ENCODE measurements around the gene TNFRSF19. TPM values are rescaled to one million over a fixed set of nuclear protein-coding genes. Genes with fewer than 3 reads are reported as not detected.

TNFRSF19 gene
- total and polyA plus RNA-seq, 2 of the 4 experiments (the other 2 are of a cell fraction), result 18.6 to 26.3 TPM

DNA sequence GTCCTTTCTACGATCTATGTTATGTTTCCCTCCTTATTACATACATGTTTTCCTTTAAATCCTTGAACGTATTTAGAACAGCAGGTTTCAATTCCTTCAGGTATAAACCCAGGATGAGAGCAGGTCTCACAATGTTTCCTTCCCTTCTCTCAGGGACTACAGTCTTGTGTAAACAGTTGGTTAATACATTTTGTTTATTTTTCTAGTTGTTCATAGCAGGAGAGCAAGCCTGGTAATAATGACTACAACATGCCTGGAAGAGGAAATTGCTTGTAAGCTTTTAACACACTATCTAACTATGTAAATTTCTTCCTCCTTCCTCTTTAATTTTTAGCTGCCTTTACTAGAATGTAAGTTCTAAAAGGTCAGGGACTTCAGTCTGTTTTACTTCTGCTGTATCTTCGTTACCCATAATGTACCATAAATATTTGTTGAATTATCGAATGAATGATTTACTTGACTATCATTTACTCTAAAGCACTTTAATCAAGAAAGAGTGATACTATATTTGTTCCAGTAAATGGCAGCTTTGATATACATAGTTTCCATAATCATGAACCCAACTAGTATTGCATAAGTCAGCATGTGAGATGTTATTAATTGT lies 28.9 kb upstream of the TNFRSF19 start:
- H3K9me1 ChIP-seq (ENCODE audit: insufficient read depth, low read length), result no peaks in the 10 kb centered on the region
- no peak overlapping the region for H3K4me2 ChIP-seq (ENCODE audit: low read depth, low read length)
- no peak overlapping the region for H4K5ac ChIP-seq (ENCODE audit: low read depth, low read length)
- no peak overlapping the region for H3K4me3 ChIP-seq (ENCODE audit: insufficient read depth, low read depth, low read length)
- BruUV-seq (replicated peaks), result no TSS peak
- H3K9me3 ChIP-seq (ENCODE audit: control insufficient read depth, insufficient read depth, low read length), result no peaks in the 10 kb centered on the region
- H2AFZ ChIP-seq (replicated peaks; ENCODE audit: low read length, poor library complexity), result no peak overlapping the region
- TF ChIP-seq FOS (IDR thresholded peaks at IDR 0.05; ENCODE audit: low read depth, low read length), result no peak
- no peak for TF ChIP-seq CHD1 (IDR thresholded peaks at IDR 0.05; ENCODE audit: low read depth, low read length)
- in situ Hi-C loops (cut with MboI; ENCODE audit: low sequenced_read_pairs) (no loop called here), dilution Hi-C loops (cut with HindIII; ENCODE audit: low sequenced_read_pairs, unreplicated experiment) (no loop called here), intact Hi-C loops (cut with micrococcal nuclease) (no loop called here)
- H3K4ac ChIP-seq (ENCODE audit: low read depth, low read length), result no peak overlapping the region
- H4K91ac ChIP-seq (ENCODE audit: insufficient read depth, low read depth, low read length), result no peak overlapping the region
- no peak overlapping the region for H3K56ac ChIP-seq (ENCODE audit: extremely low read depth, insufficient read depth, low read length)
- no CpG with 5 or more reads among the region's 4 CpGs for WGBS, 2 experiments (ENCODE audit: extremely low coverage in 2 of 2, insufficient read length in 1 of 2)
- no peaks in the 10 kb centered on the region for H3K4me1 ChIP-seq (ENCODE audit: control insufficient read depth, insufficient read depth, low read length)
- no peaks in the 10 kb centered on the region for H3K36me3 ChIP-seq (ENCODE audit: control insufficient read depth, insufficient read depth, low read length)
- no peak overlapping the region for H2BK20ac ChIP-seq (ENCODE audit: low read depth, low read length)
- ATAC-seq (ENCODE audit: low read depth) (peak; percentile 40; the same call in 1 of the 2 replicates), DNase-seq (peak; percentile 61)
- CTCF ChIA-PET, result interaction anchor here (0.6 kb wide), 1 partner anchor 9 kb away, joined by 3 read pairs; no protein-coding TSS in a partner anchor
- no peak overlapping the region for H4K8ac ChIP-seq (ENCODE audit: low read depth in 2 of 2, low read length in 2 of 2)
- H2AK9ac ChIP-seq (replicated peaks; ENCODE audit: low read depth, low read length, poor library complexity), result no peak overlapping the region
- no peaks in the 10 kb centered on the region for H4K20me1 ChIP-seq (ENCODE audit: insufficient read depth, low read length)
- no peak overlapping the region for H3K9ac ChIP-seq (ENCODE audit: low read depth, low read length)
- H2BK120ac ChIP-seq (ENCODE audit: low read depth, low read length), result no peak overlapping the region
- POLR2A ChIA-PET (ENCODE audit: unreplicated experiment), result no interaction called here
- H2AK5ac ChIP-seq (ENCODE audit: low read depth, low read length), result no peak overlapping the region
- H2BK5ac ChIP-seq (ENCODE audit: low read depth, low read length, poor library complexity, severe bottlenecking), result peak overlapping the region; percentile 27
- no peak overlapping the region for H3K14ac ChIP-seq (replicated peaks; ENCODE audit: low read depth, low read length)
- no peaks in the 10 kb centered on the region for H3K79me1 ChIP-seq (ENCODE audit: low read depth in 1 of 2, low read length in 2 of 2)
- no peak overlapping the region for H2BK15ac ChIP-seq (ENCODE audit: low read depth, low read length)
- H3K23ac ChIP-seq (ENCODE audit: low read depth, low read length), result no peak overlapping the region
- H3K27ac ChIP-seq (ENCODE audit: insufficient read depth, low read length), result no peak overlapping the region
- H3K18ac ChIP-seq (ENCODE audit: low read depth, low read length), result no peak overlapping the region
- H3K27me3 ChIP-seq (ENCODE audit: control insufficient read depth, insufficient read depth, low read length), result no peaks in the 10 kb centered on the region

All from IMR-90 (cell line).